Measurements from ENCODE around the gene LTB4R2. TPM values are rescaled to one million over a fixed set of nuclear protein-coding genes. Genes with fewer than 3 reads are reported as not detected.
A peak's percentile ranks its signal among the peaks of the same experiment; 100 is the strongest.

LTB4R2 gene
- total and polyA plus RNA-seq, 2 donors (not counting 1 experiment from before 2014, with no cell fraction given), result 10.7 to 11.7 TPM

DNA sequence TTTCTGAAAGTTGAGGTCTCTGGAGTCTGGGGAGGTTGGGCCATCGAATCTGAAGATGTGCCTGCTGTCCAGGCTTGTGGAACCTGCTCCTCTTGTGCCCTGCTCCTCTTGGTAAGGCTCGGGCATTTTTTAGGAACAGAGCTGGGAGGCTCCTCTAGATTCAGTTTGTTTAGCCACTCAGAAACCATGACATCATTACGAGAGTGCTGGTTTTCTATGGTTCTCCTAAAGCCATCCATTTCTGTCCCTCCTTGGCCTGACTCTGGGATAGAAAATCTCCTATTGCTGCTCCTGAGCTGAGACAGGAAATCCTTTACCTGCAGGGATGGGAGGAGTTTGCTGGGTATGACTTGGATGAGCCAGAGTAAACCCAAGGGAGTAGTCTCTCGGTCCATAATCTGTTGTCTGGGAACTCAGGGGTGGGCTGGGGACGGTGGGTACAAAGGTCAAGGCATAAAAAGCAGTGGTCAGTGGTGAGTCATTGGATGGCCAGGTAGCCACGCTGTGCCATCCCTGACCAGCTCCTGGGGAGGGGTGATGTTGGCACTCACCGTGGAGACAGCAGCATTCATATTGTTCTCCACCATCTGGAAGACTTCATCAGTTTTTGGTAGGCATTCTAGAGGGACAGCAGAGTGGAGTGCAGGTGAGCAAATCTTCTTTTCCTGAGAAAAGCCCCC lies 27.3 kb downstream of the LTB4R2 start:
- Mint-ChIP-seq H3K4me1 (peaks cover 47% of the 10 kb centered on the region), H3K27ac (no peak overlapping the region), H3K9me3 (ENCODE audit: insufficient read depth) (no peaks in the 10 kb centered on the region), H3K4me3 (peak overlapping the region; percentile 23), H3K27me3 (peaks cover 19% of the 10 kb centered on the region)
- TF ChIP-seq, protein P1, sequence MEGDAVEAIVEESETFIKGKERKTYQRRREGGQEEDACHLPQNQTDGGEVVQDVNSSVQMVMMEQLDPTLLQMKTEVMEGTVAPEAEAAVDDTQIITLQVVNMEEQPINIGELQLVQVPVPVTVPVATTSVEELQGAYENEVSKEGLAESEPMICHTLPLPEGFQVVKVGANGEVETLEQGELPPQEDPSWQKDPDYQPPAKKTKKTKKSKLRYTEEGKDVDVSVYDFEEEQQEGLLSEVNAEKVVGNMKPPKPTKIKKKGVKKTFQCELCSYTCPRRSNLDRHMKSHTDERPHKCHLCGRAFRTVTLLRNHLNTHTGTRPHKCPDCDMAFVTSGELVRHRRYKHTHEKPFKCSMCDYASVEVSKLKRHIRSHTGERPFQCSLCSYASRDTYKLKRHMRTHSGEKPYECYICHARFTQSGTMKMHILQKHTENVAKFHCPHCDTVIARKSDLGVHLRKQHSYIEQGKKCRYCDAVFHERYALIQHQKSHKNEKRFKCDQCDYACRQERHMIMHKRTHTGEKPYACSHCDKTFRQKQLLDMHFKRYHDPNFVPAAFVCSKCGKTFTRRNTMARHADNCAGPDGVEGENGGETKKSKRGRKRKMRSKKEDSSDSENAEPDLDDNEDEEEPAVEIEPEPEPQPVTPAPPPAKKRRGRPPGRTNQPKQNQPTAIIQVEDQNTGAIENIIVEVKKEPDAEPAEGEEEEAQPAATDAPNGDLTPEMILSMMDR (IDR thresholded peaks at IDR 0.05), result no peak
- TF ChIP-seq EZH2 (IDR thresholded peaks at IDR 0.05; ENCODE audit: borderline replicate concordance, insufficient read depth, low read depth, low read length, poor library complexity, severe bottlenecking), result no peak
- no peak overlapping the region for H3K4me3 ChIP-seq (ENCODE audit: control extremely low read depth in 1 of 5, extremely low read depth in 1 of 5, insufficient read depth in 1 of 5, low read depth in 2 of 5, low read length in 4 of 5)
- H3K9me3 ChIP-seq (ENCODE audit: control extremely low read depth in 1 of 3, control insufficient read depth in 2 of 3, insufficient read depth in 1 of 3, low read length in 2 of 3), result peaks cover 0 to 8% (median 0%) of the 10 kb centered on the region in 3 donors
- H3K27ac ChIP-seq (ENCODE audit: low read length in 2 of 2), result no peak overlapping the region
- peaks cover 25% of the 10 kb centered on the region for H4K20me1 ChIP-seq (ENCODE audit: control insufficient read depth, insufficient read depth, low read length, poor library complexity, severe bottlenecking)
- H3K36me3 ChIP-seq (replicated peaks in 1 of 2; ENCODE audit: control extremely low read depth in 1 of 2, control insufficient read depth in 1 of 2, extremely low read depth in 1 of 2, insufficient read depth in 2 of 2, low read length in 1 of 2), result peaks cover 0 to 24% of the 10 kb centered on the region in 2 experiments
- peaks cover 15% of the 10 kb centered on the region for H3K79me2 ChIP-seq (ENCODE audit: control insufficient read depth, insufficient read depth, low read length)
- peaks cover 0 to 36% (median 16%) of the 10 kb centered on the region in 4 experiments for H3K27me3 ChIP-seq (replicated peaks in 1 of 4; ENCODE audit: control extremely low read depth in 1 of 4, control insufficient read depth in 3 of 4, insufficient read depth in 4 of 4, low read length in 3 of 4)
- H2AFZ ChIP-seq (ENCODE audit: insufficient read depth, low read depth, low read length, poor library complexity, severe bottlenecking), result no peak overlapping the region
- DNase-seq, result no peak
- H3K9ac ChIP-seq (ENCODE audit: low read length), result no peak overlapping the region
- ChIA-PET CTCF (interaction anchor here (0.8 to 16.1 kb wide), 4 partner anchors 28 to 93 kb away, joined by 3 to 650 read pairs (median 4); partner anchors contain the start of genes CBLN3, KHNYN and RABGGTA), POLR2A (interaction anchor here (1.8 kb wide), 2 partner anchors 93 to 94 kb away, joined by 4 to 5 read pairs; partner anchors contain the start of genes CBLN3 and KHNYN)
- H3K4me1 ChIP-seq (ENCODE audit: control insufficient read depth in 2 of 2, insufficient read depth in 2 of 2, low read length in 2 of 2), result peaks cover 48 to 55% of the 10 kb centered on the region in 2 donors
- ATAC-seq (ENCODE audit: low read depth), result no peak
- intact Hi-C loops (cut with micrococcal nuclease), result loop anchor here (10.0 kb wide), 1 partner anchor 338 kb away; no protein-coding TSS in a partner anchor
- WGBS (ENCODE audit: insufficient coverage), result 95% methylated on average over 6 of the region's 7 CpGs
- no peak overlapping the region for H3K4me2 ChIP-seq (replicated peaks; ENCODE audit: low read depth, low read length, poor library complexity, severe bottlenecking)

GRCh38 chr14:24337824-24338175 lies 27.9 kb downstream of the LTB4R2 start:
- Histone ChIP-seq H3K27ac (ENCODE audit: low read length in 2 of 2) (no peak overlapping the region), H3K36me3 (replicated peaks in 1 of 2; ENCODE audit: control extremely low read depth in 1 of 2, control insufficient read depth in 1 of 2, extremely low read depth in 1 of 2, insufficient read depth in 2 of 2, low read length in 1 of 2) (peaks cover 0 to 24% of the 10 kb centered on the region in 2 experiments), H2AFZ (ENCODE audit: insufficient read depth, low read depth, low read length, poor library complexity, severe bottlenecking) (no peak overlapping the region), H4K20me1 (ENCODE audit: control insufficient read depth, insufficient read depth, low read length, poor library complexity, severe bottlenecking) (peaks cover 25% of the 10 kb centered on the region), H3K9me3 (ENCODE audit: control extremely low read depth in 1 of 3, control insufficient read depth in 2 of 3, insufficient read depth in 1 of 3, low read length in 2 of 3) (peaks cover 0 to 6% (median 0%) of the 10 kb centered on the region in 3 donors), H3K9ac (ENCODE audit: low read length) (no peak overlapping the region), H3K27me3 (replicated peaks in 1 of 4; ENCODE audit: control extremely low read depth in 1 of 4, control insufficient read depth in 3 of 4, insufficient read depth in 4 of 4, low read length in 3 of 4) (peaks cover 0 to 34% (median 14%) of the 10 kb centered on the region in 4 experiments), H3K79me2 (ENCODE audit: control insufficient read depth, insufficient read depth, low read length) (peaks cover 15% of the 10 kb centered on the region), H3K4me2 (replicated peaks; ENCODE audit: low read depth, low read length, poor library complexity, severe bottlenecking) (no peak overlapping the region), H3K4me3 (ENCODE audit: control extremely low read depth in 1 of 5, extremely low read depth in 1 of 5, insufficient read depth in 1 of 5, low read depth in 2 of 5, low read length in 4 of 5) (no peak overlapping the region), H3K4me1 (ENCODE audit: control insufficient read depth in 2 of 2, insufficient read depth in 2 of 2, low read length in 2 of 2) (peaks cover 42 to 50% of the 10 kb centered on the region in 2 donors)
- Mint-ChIP-seq H3K4me3 (peak overlapping the region; percentile 99), H3K27ac (peak overlapping the region; percentile 53), H3K4me1 (peaks cover 43% of the 10 kb centered on the region), H3K27me3 (peaks cover 19% of the 10 kb centered on the region), H3K9me3 (ENCODE audit: insufficient read depth) (no peaks in the 10 kb centered on the region)
- WGBS (ENCODE audit: insufficient coverage), result 99% methylated on average over 6 of the region's 8 CpGs
- no peak for DNase-seq
- CTCF ChIA-PET, result interaction anchor here (1.4 to 16.1 kb wide), 3 partner anchors 30 to 93 kb away, joined by 4 to 650 read pairs (median 6); partner anchors contain the start of genes CBLN3, CIDEB, KHNYN and RABGGTA
- intact Hi-C loops (cut with micrococcal nuclease), result loop anchor here (10.0 kb wide), 1 partner anchor 337 kb away; no protein-coding TSS in a partner anchor
- POLR2A ChIA-PET, result interaction anchor here (1.8 kb wide), 1 partner anchor 92 kb away, joined by 4 read pairs; the partner anchor contains the start of genes CBLN3 and KHNYN
- ATAC-seq (ENCODE audit: low read depth), result no peak
- no peak for TF ChIP-seq EZH2 (IDR thresholded peaks at IDR 0.05; ENCODE audit: borderline replicate concordance, insufficient read depth, low read depth, low read length, poor library complexity, severe bottlenecking)
- TF ChIP-seq, protein P1 (IDR thresholded peaks at IDR 0.05), result no peak

All from B cell (primary cell).